Neural progenitor cell (in vitro differentiated cells): ENCODE data around the gene GHR. TPM values are rescaled to one million over a fixed set of nuclear protein-coding genes. Genes with fewer than 3 reads are reported as not detected.

Source experiments
- DNase-seq: peaks from one replicate; pipeline ENCODE4 v3.0.0-alpha.2; 2016; ENCODE audit warnings: low spot score
- H2AFZ ChIP-seq: fragments of 200-600 bp; sonication (generic); replicated peaks from 2 replicates; pipeline ENCODE4 v1.6.1; 2016; ENCODE audit warnings: antibody characterized with exemption
- H3F3A ChIP-seq: fragments of 200-600 bp; sonication (generic); 2 replicates; pipeline ENCODE4 v1.6.1; 2016; ENCODE audit warnings: antibody characterized with exemption, low read depth
- H3K27ac ChIP-seq: fragments of 200-600 bp; sonication (generic); 2 replicates; pipeline ENCODE4 v1.5.1; 2016; ENCODE audit warnings: mild to moderate bottlenecking
- H3K27me3 ChIP-seq: fragments of 200-600 bp; sonication (generic); 2 replicates; pipeline ENCODE4 v1.6.1; 2016; ENCODE audit warnings: mild to moderate bottlenecking, moderate library complexity
- H3K36me3 ChIP-seq: fragments of 200-600 bp; sonication (generic); 2 replicates; pipeline ENCODE4 v1.5.1; 2016
- H3K4me1 ChIP-seq: fragments of 200-600 bp; sonication (generic); 2 replicates; pipeline ENCODE4 v1.6.1; 2016; ENCODE audit warnings: mixed run types
- H3K4me2 ChIP-seq: fragments of 200-600 bp; sonication (generic); 2 replicates; pipeline ENCODE4 v1.6.1; 2016
- H3K4me3 ChIP-seq: fragments of 200-600 bp; sonication (generic); 2 replicates; pipeline ENCODE4 v1.5.1; 2016
- H3K79me2 ChIP-seq: fragments of 200-600 bp; sonication (generic); 2 replicates; pipeline ENCODE4 v1.6.1; 2016; ENCODE audit warnings: low read depth
- H3K9ac ChIP-seq: fragments of 200-600 bp; sonication (generic); 2 replicates; pipeline ENCODE4 v1.6.1; 2016
- H3K9me3 ChIP-seq: fragments of 200-600 bp; sonication (generic); 2 replicates; pipeline ENCODE4 v1.5.1; 2016; ENCODE audit warnings: low read depth
- H4K20me1 ChIP-seq: fragments of 200-600 bp; sonication (generic); 2 replicates; pipeline ENCODE4 v1.6.1; 2016; ENCODE audit warnings: low read depth
- H3K27ac Mint-ChIP-seq: 3 replicates; pipeline ENCODE4 v1.8.0; 2021; ENCODE audit warnings: mixed read lengths
- H3K27me3 Mint-ChIP-seq: 2 replicates; pipeline ENCODE4 v1.8.0; 2022; ENCODE audit warnings: low read depth, mild to moderate bottlenecking, inconsistent platforms, moderate library complexity, mixed read lengths; ENCODE audit not compliant: insufficient read depth
- H3K36me3 Mint-ChIP-seq: 3 replicates; pipeline ENCODE4 v1.8.0; 2021; ENCODE audit warnings: mixed read lengths
- H3K4me1 Mint-ChIP-seq: 3 replicates; pipeline ENCODE4 v1.8.0; 2021; ENCODE audit warnings: mixed read lengths
- H3K4me3 Mint-ChIP-seq: 3 replicates; pipeline ENCODE4 v1.8.0; 2021; ENCODE audit warnings: mild to moderate bottlenecking, moderate library complexity, mixed read lengths
- H3K9me3 Mint-ChIP-seq: 3 replicates; pipeline ENCODE4 v1.8.0; 2020; ENCODE audit warnings: mixed read lengths
- CTCF ChIP-seq: fragments of 200-600 bp; sonication (generic); IDR thresholded peaks from 2 replicates; pipeline ENCODE4 v1.5.1; 2017; ENCODE audit warnings: antibody characterized with exemption, mild to moderate bottlenecking
- EZH2 ChIP-seq: fragments of 200-600 bp; sonication (generic); IDR thresholded peaks from 2 replicates; pipeline ENCODE4 v1.6.1; 2017; ENCODE audit warnings: antibody characterized with exemption, mild to moderate bottlenecking, moderate library complexity
- EZH2phosphoT487 ChIP-seq: fragments of 200-600 bp; sonication (generic); IDR thresholded peaks from 2 replicates; pipeline ENCODE4 v1.6.1; 2017; ENCODE audit warnings: antibody characterized with exemption
- total RNA-seq: library from RNA; depleted of rRNA; stranded (reverse); fragments of >200 nt; gene quantifications from 2 replicates; pipeline ENCODE4 v1.2.3, GENCODE V29; 2015; ENCODE audit warnings: low replicate concordance

Gene GHR
- total RNA-seq, 1 donor from 2014 or later: 0.07 TPM

GRCh38 chr5:42569953-42570548 is 146.8 kb downstream of the GHR start:
- H3K9me3 ChIP-seq: no peaks in the 10 kb centered on the region
- no peak overlapping the region for H3K4me3 ChIP-seq
- no peaks in the 10 kb centered on the region for H3K79me2 ChIP-seq
- no peaks in the 10 kb centered on the region for H3K27me3 ChIP-seq
- DNase-seq: no peak
- Mint-ChIP-seq H3K27me3 (peaks cover 5% of the 10 kb centered on the region), H3K4me3 (no peak overlapping the region), H3K27ac (no peak overlapping the region), H3K36me3 (no peaks in the 10 kb centered on the region), H3K4me1 (peaks cover 33% of the 10 kb centered on the region), H3K9me3 (no peaks in the 10 kb centered on the region)
- no peaks in the 10 kb centered on the region for H3K36me3 ChIP-seq
- no peak overlapping the region for H3K9ac ChIP-seq
- H3K27ac ChIP-seq: no peak overlapping the region
- no peak overlapping the region for H2AFZ ChIP-seq
- no peak overlapping the region for H3K4me2 ChIP-seq
- no peaks in the 10 kb centered on the region for H3F3A ChIP-seq
- no peak for TF ChIP-seq CTCF
- TF ChIP-seq EZH2: no peak
- no peak for TF ChIP-seq EZH2phosphoT487
- H3K4me1 ChIP-seq: no peaks in the 10 kb centered on the region
- no peaks in the 10 kb centered on the region for H4K20me1 ChIP-seq

GRCh38 chr5:42570966-42571960 is 148.0 kb downstream of the GHR start:
- TF ChIP-seq CTCF: no peak
- Histone ChIP-seq H3K9me3 (no peaks in the 10 kb centered on the region), H4K20me1 (no peaks in the 10 kb centered on the region), H3K27ac (no peak overlapping the region), H3K4me2 (no peak overlapping the region), H3K27me3 (no peaks in the 10 kb centered on the region), H3K36me3 (no peaks in the 10 kb centered on the region), H3F3A (no peaks in the 10 kb centered on the region), H3K4me1 (no peaks in the 10 kb centered on the region), H3K79me2 (no peaks in the 10 kb centered on the region), H3K4me3 (no peak overlapping the region), H2AFZ (no peak overlapping the region), H3K9ac (no peak overlapping the region)
- no peaks in the 10 kb centered on the region for H3K36me3 Mint-ChIP-seq
- H3K4me3 Mint-ChIP-seq: no peak overlapping the region
- H3K4me1 Mint-ChIP-seq: peaks cover 26% of the 10 kb centered on the region
- H3K27ac Mint-ChIP-seq: no peak overlapping the region
- no peak for DNase-seq
- no peaks in the 10 kb centered on the region for H3K9me3 Mint-ChIP-seq
- peaks cover 2% of the 10 kb centered on the region for H3K27me3 Mint-ChIP-seq

GRCh38 chr5:42572313-42572712 is 149.1 kb downstream of the GHR start:
- H3K27ac ChIP-seq: no peak overlapping the region
- H3K27ac Mint-ChIP-seq: no peak overlapping the region
- no peak overlapping the region for H3K4me2 ChIP-seq
- H3K9me3 Mint-ChIP-seq: no peaks in the 10 kb centered on the region
- TF ChIP-seq EZH2: no peak
- no peak for TF ChIP-seq EZH2phosphoT487
- no peak for TF ChIP-seq CTCF
- H2AFZ ChIP-seq: no peak overlapping the region
- no peak for DNase-seq
- H3K36me3 Mint-ChIP-seq: no peaks in the 10 kb centered on the region
- H3K27me3 ChIP-seq: no peaks in the 10 kb centered on the region
- H3K4me3 Mint-ChIP-seq: no peak overlapping the region
- peaks cover 2% of the 10 kb centered on the region for H3K27me3 Mint-ChIP-seq
- H3K79me2 ChIP-seq: no peaks in the 10 kb centered on the region
- H3K4me1 Mint-ChIP-seq: peaks cover 16% of the 10 kb centered on the region
- no peaks in the 10 kb centered on the region for H4K20me1 ChIP-seq
- no peaks in the 10 kb centered on the region for H3K4me1 ChIP-seq
- no peaks in the 10 kb centered on the region for H3F3A ChIP-seq
- H3K9me3 ChIP-seq: no peaks in the 10 kb centered on the region
- H3K36me3 ChIP-seq: no peaks in the 10 kb centered on the region
- H3K9ac ChIP-seq: no peak overlapping the region
- no peak overlapping the region for H3K4me3 ChIP-seq
